Measurements from ENCODE around the gene AGBL2. TPM values are rescaled to one million over a fixed set of nuclear protein-coding genes. Genes with fewer than 3 reads are reported as not detected.
"Not testable (repeated sequence)": the region's sequence is repeated elsewhere in the genome, so short reads cannot be mapped to it uniquely, and the experiment has no call there.

AGBL2 gene
- total RNA-seq, 1 donor from 2014 or later, result 5.2 TPM

DNA sequence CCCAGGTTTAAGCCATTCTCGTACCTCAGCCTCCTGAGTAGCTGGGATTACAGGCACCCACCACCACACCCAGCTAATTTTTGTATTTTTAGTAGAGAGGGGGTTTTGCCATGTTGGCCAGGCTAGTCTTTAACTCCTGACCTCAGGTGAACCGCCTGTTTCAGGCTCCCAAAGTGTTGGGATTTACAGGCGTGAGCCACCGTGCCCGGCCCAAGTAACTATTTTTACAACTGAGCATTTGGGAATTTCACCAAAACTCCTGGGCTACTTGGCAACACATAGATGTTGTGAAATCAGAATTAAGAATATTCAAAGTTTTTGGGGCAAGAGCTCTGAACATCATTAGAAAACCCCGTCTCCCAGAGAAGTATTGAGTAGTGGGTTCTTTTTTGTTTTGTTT is 74.7 kb downstream of the AGBL2 start:
- intact Hi-C loops (cut with micrococcal nuclease), result loop anchor here (5.0 to 10.0 kb wide), 4 partner anchors 464 to 1793 kb away; partner anchors contain the start of genes CKAP5, CRY2 and PEX16

DNA sequence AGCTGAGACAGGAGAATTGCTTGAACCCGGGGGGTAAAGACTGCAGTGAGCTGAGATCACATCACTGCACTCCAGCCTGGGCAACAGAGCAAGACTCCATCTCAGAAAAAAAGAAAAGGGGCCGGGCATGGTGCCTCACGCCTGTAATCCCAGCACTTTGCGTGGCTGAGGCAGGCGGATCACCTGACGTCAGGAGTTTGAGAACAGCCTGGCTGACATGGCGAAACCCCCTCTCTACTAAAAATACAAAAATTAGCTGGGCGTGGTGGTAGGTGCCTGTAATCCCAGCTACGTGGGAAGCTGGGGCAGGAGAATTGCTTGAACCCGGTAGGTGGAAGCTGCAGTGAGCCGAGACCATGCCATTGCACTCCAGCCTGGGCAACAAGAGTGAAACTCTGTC is 78.8 kb downstream of the AGBL2 start:
- intact Hi-C loops (cut with micrococcal nuclease), result not testable (repeated sequence)

DNA sequence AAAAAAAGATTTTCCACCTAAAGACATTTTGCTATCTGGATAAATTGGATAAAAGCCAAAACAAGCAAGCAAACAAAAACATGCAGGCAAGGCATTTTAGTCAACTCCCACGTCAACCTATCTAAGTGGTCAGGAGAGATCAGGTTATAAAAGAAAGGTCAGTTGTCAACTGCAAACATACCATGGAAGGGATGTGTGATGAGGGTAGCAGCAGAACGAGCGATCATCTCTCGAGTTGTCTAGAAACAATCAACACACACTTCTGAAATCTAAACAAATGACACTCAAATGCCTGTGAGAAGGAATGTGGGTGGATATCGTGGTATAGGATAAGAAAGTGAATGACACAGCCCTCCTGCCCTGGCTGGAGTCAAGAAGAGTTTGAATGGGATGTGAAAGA is 83.7 kb downstream of the AGBL2 start:
- intact Hi-C loops (cut with micrococcal nuclease), result no loop called here

DNA sequence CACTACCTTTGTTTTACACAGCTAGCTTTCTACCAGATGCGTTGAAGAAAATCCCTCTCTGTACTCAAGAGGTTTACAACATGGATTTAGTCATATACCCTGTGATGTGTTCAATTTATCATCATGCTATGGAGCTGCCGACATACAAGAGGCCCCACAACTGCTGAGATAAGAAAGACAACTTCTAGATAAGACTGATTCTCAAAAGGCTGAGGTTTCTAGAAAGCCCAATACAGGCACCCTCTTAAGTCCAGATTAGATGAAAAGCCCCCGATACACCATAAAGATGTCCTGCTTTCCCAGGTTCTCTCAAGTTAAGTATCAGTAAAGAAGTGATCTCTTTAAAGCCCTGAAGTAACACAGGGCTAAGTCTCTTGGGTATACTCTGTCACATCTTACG is 87.1 kb downstream of the AGBL2 start:
- intact Hi-C loops (cut with micrococcal nuclease), result no loop called here

DNA sequence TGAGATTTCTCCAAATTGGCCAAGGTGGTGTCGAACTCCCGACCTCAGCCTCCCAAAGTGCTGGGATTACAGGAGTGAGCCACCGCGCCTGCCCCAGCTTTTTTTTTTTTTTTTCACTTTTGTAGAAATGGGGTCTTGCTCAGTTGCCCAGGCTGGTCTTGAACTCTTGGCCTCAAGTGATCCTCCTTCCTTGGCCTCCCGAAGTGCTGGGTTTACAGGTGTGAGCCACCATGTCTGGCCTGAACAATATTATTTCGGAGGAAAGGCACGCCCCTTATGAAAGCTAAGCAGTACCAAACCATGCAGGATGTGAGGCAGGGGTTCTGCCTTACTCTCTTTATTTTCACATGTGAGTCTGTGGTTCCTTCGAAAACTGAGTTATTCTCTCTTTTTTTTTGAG is 88.9 kb downstream of the AGBL2 start:
- intact Hi-C loops (cut with micrococcal nuclease), result no loop called here

DNA sequence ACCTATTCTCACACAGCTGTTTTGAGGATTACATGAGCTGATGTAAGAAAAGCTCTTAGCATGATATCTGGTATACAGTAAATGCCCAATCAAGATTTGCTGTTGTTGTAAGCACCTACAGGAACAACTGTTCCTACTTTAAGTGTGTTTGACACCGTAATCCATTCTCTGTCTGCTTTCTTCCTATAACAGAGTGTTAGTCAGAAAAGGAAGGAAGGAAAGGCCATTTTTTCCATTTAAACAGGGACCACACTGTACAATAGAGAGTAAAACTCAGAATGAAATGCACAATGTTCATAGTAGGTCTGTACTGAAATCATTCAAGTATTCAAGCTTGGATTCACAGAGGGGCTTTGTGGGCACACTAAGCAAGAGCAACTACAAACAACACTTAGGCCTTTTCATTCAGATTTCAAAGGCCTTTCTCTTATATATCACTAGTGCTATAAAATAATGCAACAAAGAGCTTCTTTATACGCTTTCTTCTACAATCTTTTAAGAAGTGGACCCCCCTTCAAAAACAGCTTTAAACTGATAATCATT is 94.3 kb downstream of the AGBL2 start:
- intact Hi-C loops (cut with micrococcal nuclease), result no loop called here

DNA sequence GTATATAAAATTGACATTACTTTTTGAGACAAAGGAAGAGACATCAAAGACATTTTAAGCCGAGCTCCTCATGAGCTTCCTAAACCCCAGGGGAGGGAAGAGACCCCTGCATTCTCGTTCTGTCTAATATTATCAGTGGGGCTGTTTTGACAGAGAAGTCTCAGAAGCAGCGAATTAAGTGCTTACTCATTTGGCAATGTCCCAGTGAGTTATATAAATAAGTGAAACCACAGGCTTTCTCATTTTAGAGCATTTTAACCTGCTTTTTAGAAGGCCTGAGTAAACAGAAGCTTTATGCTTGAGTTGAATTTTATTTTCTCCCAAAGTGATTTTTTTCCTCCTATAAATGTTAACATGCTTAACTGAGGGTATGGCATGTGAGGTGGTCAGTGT is 97.8 kb downstream of the AGBL2 start:
- intact Hi-C loops (cut with micrococcal nuclease), result loop anchor here (5.0 kb wide), 1 partner anchor 245 kb away; no protein-coding TSS in a partner anchor

DNA sequence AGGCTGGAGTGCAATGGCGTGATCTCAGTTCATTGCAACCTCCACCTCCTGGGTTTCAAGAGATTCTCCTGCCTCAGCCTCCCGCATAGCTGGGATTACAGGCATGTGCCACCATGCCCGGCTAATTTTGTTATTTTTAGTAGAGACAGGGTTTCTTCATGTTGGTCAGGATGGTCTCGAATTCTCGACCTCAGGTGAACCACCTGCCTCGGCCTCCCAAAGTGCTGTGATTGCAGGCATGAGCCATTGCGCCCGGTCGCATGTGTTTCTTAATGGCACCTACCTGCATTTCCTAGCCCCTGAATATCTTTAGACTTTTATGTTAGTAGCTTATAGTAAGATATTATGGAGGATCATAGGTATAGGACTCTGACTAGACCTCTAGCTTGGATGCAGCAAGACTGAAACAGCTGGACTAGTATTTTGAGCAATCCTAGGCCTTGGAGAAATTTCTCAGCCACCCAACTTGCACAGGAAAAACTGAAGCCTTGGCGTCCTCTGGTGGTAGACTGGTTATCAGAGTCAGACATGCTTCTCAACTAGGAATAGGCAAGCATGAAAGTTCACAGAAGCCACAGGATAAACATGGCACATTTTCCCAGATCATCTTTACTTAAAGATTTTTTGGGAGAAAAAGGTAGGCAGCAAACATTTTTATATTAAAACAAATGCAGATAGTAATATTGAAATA is 98.3 kb downstream of the AGBL2 start:
- intact Hi-C loops (cut with micrococcal nuclease), result loop anchor here (5.0 kb wide), 1 partner anchor 245 kb away; no protein-coding TSS in a partner anchor

DNA sequence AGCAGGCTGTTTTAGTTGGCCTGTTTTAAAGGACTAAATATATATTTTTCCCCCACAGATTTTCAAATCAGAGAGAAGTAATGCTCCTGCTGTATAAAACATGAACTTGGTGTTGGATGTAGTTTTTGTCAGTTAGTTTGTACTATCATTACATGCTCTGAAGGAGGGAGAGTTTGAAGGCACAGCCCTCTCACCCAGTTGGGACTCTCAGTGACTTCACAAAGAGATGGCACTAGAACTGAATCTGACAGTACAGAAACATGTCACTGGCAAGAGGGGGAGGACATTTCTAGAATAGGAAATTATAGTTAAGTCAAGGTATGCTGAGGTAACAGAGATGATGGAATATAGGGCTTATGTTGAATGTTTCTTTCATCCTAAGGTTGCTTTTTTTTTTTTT is 99.9 kb downstream of the AGBL2 start:
- intact Hi-C loops (cut with micrococcal nuclease), result loop anchor here (5.0 kb wide), 1 partner anchor 243 kb away; no protein-coding TSS in a partner anchor

DNA sequence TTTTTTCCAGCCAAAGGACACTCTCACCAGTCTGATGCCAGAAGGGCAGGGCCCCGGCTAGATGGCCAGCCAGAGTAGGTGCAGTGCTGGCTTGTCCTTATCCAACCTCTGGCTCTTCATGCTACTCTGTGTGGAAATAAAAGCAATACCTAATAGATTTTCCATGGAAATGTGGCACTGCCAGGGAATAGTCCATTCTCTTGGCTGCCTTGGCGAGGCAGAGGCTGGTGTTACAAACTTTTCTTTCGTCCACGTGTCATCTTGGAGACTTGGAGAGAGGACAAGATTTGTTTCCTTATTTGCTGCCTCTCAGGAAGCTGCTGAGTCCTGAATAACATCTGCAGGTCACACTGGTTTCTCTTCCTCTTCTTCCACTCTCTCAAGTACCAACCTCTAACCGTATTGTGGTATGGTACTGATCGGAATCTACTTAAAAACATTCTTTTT is 103.8 kb downstream of the AGBL2 start:
- intact Hi-C loops (cut with micrococcal nuclease), result no loop called here

DNA sequence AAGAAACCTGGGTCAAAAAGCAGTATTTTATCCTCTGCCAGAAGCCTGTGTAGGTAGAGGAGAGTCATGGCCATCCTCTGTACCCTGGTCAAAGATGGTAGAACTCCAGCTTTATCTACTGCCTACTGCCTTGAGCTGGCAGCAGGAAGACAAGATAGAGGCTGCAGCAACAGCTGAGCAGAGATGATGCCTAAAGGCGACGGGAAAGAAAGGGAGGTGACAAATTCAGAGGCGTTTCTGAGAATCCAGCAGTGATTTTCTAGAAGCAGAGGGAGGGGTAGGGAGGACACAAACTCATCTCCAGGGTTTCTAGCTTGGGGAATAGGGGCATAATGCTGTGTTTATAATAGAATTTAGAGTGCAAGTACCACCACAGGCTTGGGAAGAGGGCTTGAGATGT is 105.5 kb downstream of the AGBL2 start:
- intact Hi-C loops (cut with micrococcal nuclease), result no loop called here

Other genes with a start within 250 kb of the AGBL2 start
- gene CELF1, start 162.2 kb downstream of the AGBL2 start, total RNA-seq, result 116 and 125 TPM in 2 replicates
- gene PTPMT1, start 149.8 kb downstream of the AGBL2 start, total RNA-seq, result 38.0 and 41.5 TPM in 2 replicates
- 21.2 and 21.3 TPM in 2 replicates for gene KBTBD4, start 136.4 kb downstream of the AGBL2 start, total RNA-seq
- 106 and 114 TPM in 2 replicates for gene NDUFS3, start 136.3 kb downstream of the AGBL2 start, total RNA-seq
- gene FAM180B, start 128.7 kb downstream of the AGBL2 start, total RNA-seq, result 0.15 TPM in 1 of 2 replicates, not detected in the other
- 0.49 and 0.68 TPM in 2 replicates for gene C1QTNF4, start 121.0 kb downstream of the AGBL2 start, total RNA-seq
- gene MTCH2, start 72.8 kb downstream of the AGBL2 start, total RNA-seq, result 81.3 and 86.0 TPM in 2 replicates
- gene FNBP4, start 52.0 kb upstream of the AGBL2 start, total RNA-seq, result 137 and 147 TPM in 2 replicates
- 61.9 and 65.0 TPM in 2 replicates for gene NUP160, start 133.0 kb upstream of the AGBL2 start, total RNA-seq

Data from T-helper 1 cell treated with Interleukin-12 subunit alpha and Interleukin-12 subunit beta and Interleukin-4 antibody, amounts not matched to agents 30 ng/mL and 1 ng/mL, for 36 hours (primary cell).